MM.1S (cell line): Measurements from ENCODE around the gene UCN2.

Experiments used
- EZH2 ChIP-seq: fragments of 300-600 bp; sonication (generic); optimal IDR thresholded peaks from 2 replicates; pipeline ENCODE3; 2017; ENCODE audit warnings: low read depth, mild to moderate bottlenecking, antibody characterized with exemption, low read length, mixed read lengths
- TF ChIP-seq, protein P1 (sequence below): fragments of 300-600 bp; sonication (generic); IDR thresholded peaks from 2 replicates; pipeline ENCODE4 v1.5.1; 2016; ENCODE audit warnings: antibody characterized with exemption, low read length, mixed read lengths

DNA sequence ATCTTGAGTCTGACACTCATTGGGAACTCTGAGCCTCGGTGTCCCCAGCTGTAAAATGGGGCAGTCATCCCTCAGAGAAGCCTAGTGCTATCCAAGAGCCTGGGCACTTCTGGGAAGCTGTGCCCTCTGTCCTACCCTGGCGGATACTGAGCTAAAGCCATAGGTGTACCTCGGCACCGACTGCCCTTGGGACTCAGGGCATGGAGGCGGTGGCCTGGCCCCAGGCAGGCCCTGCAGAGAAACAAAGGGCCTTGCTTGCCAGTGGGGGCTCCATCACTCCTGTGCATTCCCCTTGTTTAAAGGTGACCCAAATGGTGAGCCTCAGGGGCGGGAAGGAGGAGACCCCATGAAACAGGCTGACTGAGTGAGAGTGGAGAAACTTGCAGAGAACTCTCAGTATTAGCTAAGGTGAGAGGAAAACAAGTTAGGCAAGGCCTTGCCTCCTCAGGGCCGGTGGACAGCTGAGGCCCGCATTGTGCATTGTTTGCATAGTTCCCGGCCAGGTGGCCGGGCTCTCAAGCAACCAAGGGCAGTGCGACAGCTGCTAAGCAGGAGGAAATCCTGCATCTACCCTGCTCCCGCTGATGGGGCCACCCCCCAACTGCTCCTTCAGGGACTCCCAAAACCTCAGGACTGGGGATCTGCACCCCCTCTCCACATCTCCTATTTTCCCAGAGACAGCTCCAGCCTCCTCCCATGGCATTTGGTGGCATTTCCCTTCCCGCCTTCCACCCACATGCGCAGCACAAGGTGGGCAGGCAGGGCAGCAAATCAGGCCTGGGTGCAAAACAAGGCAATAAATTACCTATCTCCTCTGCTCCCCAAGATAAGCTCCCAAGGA is 11.2 kb downstream of the UCN2 start:
- TF ChIP-seq, protein P1, sequence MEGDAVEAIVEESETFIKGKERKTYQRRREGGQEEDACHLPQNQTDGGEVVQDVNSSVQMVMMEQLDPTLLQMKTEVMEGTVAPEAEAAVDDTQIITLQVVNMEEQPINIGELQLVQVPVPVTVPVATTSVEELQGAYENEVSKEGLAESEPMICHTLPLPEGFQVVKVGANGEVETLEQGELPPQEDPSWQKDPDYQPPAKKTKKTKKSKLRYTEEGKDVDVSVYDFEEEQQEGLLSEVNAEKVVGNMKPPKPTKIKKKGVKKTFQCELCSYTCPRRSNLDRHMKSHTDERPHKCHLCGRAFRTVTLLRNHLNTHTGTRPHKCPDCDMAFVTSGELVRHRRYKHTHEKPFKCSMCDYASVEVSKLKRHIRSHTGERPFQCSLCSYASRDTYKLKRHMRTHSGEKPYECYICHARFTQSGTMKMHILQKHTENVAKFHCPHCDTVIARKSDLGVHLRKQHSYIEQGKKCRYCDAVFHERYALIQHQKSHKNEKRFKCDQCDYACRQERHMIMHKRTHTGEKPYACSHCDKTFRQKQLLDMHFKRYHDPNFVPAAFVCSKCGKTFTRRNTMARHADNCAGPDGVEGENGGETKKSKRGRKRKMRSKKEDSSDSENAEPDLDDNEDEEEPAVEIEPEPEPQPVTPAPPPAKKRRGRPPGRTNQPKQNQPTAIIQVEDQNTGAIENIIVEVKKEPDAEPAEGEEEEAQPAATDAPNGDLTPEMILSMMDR, result no peak
- no peak for TF ChIP-seq EZH2
